Skeletal muscle satellite cell (primary cell): ENCODE measurements around the gene YWHAQ.

Experiments
- H3K27me3 ChIP-seq: 2 replicates; pipeline ENCODE4 v1.7.0; 2013; ENCODE audit warnings: low read length; ENCODE audit not compliant: control insufficient read depth, insufficient read depth
- H3K36me3 ChIP-seq: 2 replicates; pipeline ENCODE4 v1.7.0; 2013; ENCODE audit warnings: mild to moderate bottlenecking, control low read depth, low read length; ENCODE audit not compliant: insufficient read depth
- H3K4me1 ChIP-seq: 2 replicates; pipeline ENCODE4 v1.7.0; 2013; ENCODE audit warnings: low read length; ENCODE audit not compliant: control insufficient read depth, insufficient read depth
- H3K4me2 ChIP-seq: 2 replicates; pipeline ENCODE4 v1.7.0; 2013; ENCODE audit warnings: mild to moderate bottlenecking, low read length
- H3K4me3 ChIP-seq: 2 replicates; pipeline ENCODE4 v1.7.0; 2013; ENCODE audit warnings: low read length
- H3K9ac ChIP-seq: 2 replicates; pipeline ENCODE4 v1.7.0; 2013; ENCODE audit warnings: mild to moderate bottlenecking, low read depth, low read length, moderate library complexity
- H3K9me3 ChIP-seq: replicated peaks from 2 replicates; pipeline ENCODE4 v1.7.0; 2013; ENCODE audit warnings: mild to moderate bottlenecking, control low read depth, low read length

The YWHAQ gene

DNA sequence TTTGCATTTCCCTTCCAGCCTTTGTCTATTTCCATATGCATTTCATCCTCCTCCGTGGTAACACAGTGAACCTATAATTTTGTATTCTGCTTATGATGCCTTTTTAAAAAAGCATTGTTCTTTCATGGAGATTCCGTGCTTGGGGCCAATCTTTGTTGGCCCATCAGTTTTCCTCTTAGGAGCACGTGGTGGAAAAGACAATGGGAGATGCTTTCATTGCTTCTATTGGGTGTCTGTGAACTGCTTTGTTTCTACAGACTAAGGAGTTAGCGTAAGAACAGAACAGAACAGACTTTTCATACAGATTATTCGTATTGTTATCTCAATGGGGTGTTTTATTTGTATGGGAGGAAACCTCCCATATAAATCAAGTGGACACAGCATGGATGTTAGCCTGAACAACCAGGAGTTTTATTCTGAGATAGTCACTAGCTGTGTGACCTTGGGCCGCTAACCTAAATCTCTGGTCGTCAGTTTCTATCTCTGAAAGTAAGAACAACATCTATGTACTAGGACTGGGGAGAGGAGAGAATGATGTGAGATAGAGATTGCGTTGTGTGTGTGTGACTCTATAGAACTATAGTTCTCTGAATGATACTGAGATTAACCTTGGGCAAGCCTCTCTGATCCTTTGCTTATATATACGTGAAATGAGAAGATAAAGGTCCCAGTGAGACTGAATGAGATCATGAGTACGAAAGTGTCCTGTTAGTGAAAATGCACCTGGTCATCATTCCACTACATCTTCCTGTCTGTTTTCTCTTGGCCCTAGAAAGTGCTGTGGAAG lies 22.9 kb upstream of the YWHAQ start:
- no peaks in the 10 kb centered on the region for H3K36me3 ChIP-seq
- no peak overlapping the region for H3K9ac ChIP-seq
- H3K4me3 ChIP-seq: no peak overlapping the region
- peaks cover 44% of the 10 kb centered on the region for H3K4me1 ChIP-seq
- H3K27me3 ChIP-seq: peaks cover 7% of the 10 kb centered on the region
- H3K9me3 ChIP-seq: no peaks in the 10 kb centered on the region
- H3K4me2 ChIP-seq: no peak overlapping the region

DNA sequence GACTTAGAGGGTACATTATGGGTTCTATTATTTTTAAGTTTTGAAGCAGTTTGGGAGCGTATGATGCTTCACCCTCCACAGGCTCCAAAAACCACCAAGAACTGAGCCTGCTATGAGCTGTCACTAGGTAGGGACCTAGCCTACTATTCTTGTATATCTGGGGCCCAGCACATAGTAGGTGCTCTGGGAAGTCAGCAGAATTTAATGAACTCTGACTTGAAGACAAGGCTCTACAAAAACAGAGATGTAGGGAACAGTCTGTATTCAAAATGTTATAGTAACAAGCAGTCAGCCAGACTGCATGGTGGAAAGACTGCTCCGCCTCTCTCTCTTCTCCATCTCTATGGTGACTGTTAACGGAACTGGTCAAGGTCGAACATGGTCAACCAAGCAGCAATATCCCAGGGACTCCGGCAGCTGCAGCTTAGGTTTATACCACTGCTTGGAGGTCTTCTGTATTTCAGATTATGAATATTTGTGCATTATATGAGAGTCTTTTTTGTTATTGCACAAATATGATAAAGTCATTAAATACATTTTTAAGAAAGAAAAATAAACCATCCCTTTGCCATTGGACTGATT lies 22.2 kb upstream of the YWHAQ start:
- H3K36me3 ChIP-seq: no peaks in the 10 kb centered on the region
- H3K4me2 ChIP-seq: no peak overlapping the region
- H3K4me1 ChIP-seq: peaks cover 37% of the 10 kb centered on the region

DNA sequence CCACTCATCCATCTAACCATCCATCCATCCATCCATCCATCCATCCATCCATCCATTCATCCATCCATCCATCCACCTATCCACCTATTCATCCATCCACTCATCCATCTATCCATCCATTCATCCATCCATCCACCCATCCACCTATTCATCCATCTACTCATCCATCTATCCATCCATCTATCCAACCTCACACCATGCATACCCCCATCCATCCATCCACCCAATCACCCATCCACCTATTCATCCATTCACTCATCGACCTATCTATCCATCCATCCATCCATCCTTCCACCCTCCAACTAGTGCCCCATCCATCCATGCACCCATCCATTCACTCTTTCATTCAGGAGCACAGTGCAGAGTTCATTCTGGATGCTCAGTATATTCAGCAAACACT lies 21.5 kb upstream of the YWHAQ start:
- H3K9me3 ChIP-seq: no peaks in the 10 kb centered on the region
- H3K27me3 ChIP-seq: peaks cover 19% of the 10 kb centered on the region
- no peaks in the 10 kb centered on the region for H3K36me3 ChIP-seq

More for the DNA sequence above, 22.2 kb upstream of the YWHAQ start:
- H3K9ac ChIP-seq: no peak overlapping the region
- H3K4me3 ChIP-seq: no peak overlapping the region
- peaks cover 12% of the 10 kb centered on the region for H3K27me3 ChIP-seq
- no peaks in the 10 kb centered on the region for H3K9me3 ChIP-seq

DNA sequence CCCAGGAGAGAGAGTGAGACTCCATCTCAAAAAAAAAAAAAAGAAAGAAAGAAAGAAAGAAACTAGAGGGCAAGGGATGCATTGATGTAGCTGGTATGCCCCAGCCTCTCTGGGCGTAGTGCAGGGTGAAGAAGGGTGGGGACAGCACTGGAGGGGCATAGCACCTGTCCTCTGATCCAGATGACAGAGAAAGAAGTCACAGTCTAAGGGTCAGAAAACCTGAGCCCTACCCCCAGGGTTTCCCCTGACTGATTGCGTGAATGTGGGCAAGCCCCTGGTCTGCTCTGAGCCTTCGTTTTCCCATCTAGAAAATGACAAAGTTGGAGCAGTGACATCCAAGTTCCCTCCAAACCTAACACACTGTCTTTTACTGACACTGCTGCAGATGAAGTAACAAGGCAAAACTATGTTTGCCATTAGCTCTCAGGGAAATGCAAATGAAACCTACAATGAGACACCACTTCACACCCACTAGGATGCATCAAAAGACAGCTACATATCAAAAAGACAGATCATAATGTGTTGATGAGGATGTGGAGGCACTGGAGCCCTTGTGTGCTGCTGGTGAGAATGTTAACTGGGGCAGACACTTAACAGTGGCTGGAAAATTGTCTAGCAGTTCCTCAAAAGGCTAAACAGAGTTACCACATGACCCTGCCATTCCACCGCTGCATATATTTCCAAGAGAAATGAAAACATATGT lies 19.5 kb upstream of the YWHAQ start:
- Histone ChIP-seq H3K9ac (no peak overlapping the region), H3K9me3 (no peaks in the 10 kb centered on the region), H3K36me3 (no peaks in the 10 kb centered on the region), H3K4me3 (no peak overlapping the region), H3K4me2 (no peak overlapping the region), H3K27me3 (peaks cover 35% of the 10 kb centered on the region), H3K4me1 (peaks cover 12% of the 10 kb centered on the region)

More for the DNA sequence above, 21.5 kb upstream of the YWHAQ start:
- Histone ChIP-seq H3K4me2 (no peak overlapping the region), H3K9ac (no peak overlapping the region), H3K4me1 (peaks cover 30% of the 10 kb centered on the region), H3K4me3 (no peak overlapping the region)

DNA sequence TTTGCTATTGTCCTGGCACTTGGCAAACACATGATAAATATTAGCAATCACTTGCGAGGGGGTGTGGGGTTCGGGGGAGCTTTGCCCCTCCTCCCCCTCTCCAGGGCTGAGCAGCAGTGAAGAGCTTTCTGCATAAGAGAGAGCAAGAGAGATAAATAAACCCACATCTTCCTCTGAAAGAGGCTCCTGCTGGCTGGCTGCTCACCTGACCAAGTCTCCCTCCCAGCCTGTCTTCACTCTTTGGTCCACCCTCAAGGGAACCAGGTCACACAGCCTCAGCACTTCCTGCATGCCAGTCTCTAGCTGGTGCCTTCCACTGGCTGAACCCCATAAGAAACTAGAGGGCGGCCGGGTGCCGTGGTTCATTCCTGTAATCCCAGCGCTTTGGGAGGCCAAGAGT lies 18.5 kb upstream of the YWHAQ start:
- peaks cover 1% of the 10 kb centered on the region for H3K4me1 ChIP-seq
- H3K9ac ChIP-seq: no peak overlapping the region
- H3K9me3 ChIP-seq: no peaks in the 10 kb centered on the region
- no peaks in the 10 kb centered on the region for H3K36me3 ChIP-seq
- no peak overlapping the region for H3K4me3 ChIP-seq
- no peak overlapping the region for H3K4me2 ChIP-seq
- H3K27me3 ChIP-seq: peaks cover 35% of the 10 kb centered on the region

DNA sequence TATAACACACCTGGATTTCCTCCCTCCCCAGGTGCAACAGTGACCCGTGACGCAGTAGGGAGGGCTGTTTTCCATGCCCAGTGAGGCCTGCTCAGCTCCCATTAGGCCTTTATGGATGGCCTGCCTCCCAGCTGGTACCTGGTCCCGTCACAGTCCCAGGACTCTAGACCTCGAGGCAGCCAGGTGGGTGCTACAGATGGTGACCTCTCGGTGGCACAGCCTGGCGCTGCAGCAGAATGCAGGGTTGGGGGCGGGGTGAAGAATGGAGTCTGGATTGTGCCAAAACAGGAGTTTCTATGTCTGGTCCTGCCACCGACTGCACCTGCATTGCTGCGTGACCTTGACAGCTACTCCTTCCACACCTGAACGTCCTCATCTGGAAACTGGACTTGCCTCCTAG lies 18.0 kb upstream of the YWHAQ start:
- Histone ChIP-seq H3K9ac (no peak overlapping the region), H3K27me3 (peaks cover 35% of the 10 kb centered on the region), H3K9me3 (no peaks in the 10 kb centered on the region), H3K36me3 (no peaks in the 10 kb centered on the region), H3K4me1 (no peaks in the 10 kb centered on the region), H3K4me2 (no peak overlapping the region), H3K4me3 (no peak overlapping the region)

DNA sequence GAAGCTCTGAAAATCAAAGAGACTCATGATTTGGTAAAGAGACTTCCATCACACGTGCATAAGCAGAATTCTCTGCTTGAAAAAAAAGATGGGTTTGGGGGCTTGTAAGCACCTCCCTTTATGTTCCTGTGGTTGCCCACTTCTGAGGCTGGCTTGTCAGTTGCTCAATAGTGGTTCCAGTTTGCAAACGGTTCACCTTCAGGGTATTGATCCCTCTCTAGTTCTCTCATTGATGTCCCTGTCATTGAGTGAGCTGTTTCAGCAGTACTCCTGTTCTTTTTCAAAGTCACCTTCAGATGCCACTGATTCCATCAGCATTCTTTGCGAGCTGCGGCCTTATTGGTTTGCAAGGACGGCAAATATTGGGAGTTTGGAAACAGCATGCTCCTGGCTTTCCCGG lies 17.1 kb upstream of the YWHAQ start:
- H3K9me3 ChIP-seq: no peaks in the 10 kb centered on the region

DNA sequence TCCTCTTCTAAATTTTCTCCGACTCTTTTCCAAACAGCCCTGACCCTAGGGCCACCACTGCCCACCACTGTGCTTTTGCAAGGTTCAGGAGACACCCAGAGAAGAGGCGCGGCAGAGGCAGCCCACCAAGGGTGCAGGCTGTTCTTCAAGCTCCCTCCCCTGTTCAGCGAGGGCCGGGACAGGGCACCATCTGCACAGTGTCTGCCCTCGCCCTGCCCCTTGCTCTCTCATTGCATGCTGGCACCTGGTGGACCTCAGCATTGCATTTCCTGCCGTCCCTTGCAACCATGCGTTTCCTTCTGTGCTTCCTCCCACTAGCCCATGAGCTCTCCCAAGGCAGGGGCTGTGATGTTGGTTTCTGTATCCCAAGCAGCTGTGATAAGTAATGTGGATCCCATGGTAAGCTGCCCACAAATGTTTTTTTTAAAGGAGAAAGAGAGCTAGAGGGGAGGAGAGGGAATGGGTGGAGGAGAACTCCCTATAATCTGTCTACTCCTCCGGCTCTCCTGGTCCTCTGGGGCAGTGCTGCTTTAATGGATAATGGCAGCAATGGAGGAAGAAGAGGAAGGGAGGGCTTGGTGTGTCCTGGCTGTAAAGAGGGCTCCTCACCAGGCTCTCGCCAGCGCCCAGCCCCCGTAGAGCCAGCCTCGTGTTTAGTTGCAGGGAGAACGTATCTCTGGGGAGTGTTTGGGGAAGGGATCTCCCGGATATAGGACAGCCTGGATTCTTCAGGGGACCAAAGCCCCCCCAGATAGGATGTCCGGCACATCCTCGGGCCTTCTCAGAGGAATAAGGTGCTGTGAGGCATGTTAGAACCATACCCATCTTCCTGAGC lies 15.6 kb upstream of the YWHAQ start:
- Histone ChIP-seq H3K9ac (no peak overlapping the region), H3K4me2 (no peak overlapping the region), H3K36me3 (no peaks in the 10 kb centered on the region), H3K9me3 (no peaks in the 10 kb centered on the region), H3K4me1 (no peaks in the 10 kb centered on the region), H3K27me3 (peaks cover 35% of the 10 kb centered on the region), H3K4me3 (no peak overlapping the region)

More for the DNA sequence above, 17.1 kb upstream of the YWHAQ start:
- H3K4me3 ChIP-seq: no peak overlapping the region
- H3K27me3 ChIP-seq: peaks cover 35% of the 10 kb centered on the region
- no peak overlapping the region for H3K9ac ChIP-seq
- no peak overlapping the region for H3K4me2 ChIP-seq
- no peaks in the 10 kb centered on the region for H3K4me1 ChIP-seq
- H3K36me3 ChIP-seq: no peaks in the 10 kb centered on the region

DNA sequence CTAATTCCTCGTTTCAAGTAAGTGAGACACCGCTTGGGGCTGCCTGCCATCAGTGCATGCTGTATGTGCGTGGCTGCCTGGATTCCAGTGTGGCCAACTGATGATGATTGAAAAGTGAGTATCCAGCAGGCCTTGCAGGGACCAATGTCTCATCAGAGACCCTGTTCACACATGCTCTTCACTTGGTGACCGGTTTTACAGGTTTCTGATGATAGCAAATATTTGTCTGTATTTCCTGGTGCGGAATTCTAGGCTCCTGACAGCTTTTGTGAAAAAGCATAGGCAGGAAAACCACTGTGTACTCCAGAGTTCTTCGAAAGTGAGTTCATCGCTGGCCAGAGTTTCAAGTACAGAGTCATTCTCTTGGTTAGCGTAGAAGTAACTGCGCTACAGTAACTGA lies 13.8 kb upstream of the YWHAQ start:
- Histone ChIP-seq H3K4me3 (no peak overlapping the region), H3K36me3 (no peaks in the 10 kb centered on the region), H3K9ac (no peak overlapping the region), H3K9me3 (no peaks in the 10 kb centered on the region), H3K27me3 (peaks cover 28% of the 10 kb centered on the region), H3K4me2 (no peak overlapping the region), H3K4me1 (peaks cover 2% of the 10 kb centered on the region)

DNA sequence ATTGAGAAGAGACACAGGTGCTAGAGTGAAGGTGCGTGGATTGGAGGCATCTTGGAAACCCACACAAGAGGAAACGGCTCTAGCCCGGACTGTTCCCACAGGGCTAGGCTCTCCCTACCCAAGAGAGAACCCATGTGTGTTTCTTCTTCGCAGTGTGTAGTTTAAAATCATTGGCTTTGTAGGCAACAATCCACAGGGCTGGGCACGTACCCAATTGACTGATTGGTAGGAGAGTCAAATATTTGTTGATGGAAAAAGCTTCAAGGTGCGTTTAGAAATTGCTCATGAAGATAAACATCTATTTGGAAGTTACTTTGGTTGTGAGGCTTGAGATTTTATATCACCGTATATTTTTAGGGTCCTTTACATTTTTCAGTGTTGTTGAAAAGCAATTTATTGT lies 13.2 kb upstream of the YWHAQ start:
- H3K4me1 ChIP-seq: peaks cover 8% of the 10 kb centered on the region
- no peak overlapping the region for H3K9ac ChIP-seq
- no peak overlapping the region for H3K4me2 ChIP-seq
- H3K4me3 ChIP-seq: no peak overlapping the region
- no peaks in the 10 kb centered on the region for H3K9me3 ChIP-seq
- peaks cover 28% of the 10 kb centered on the region for H3K27me3 ChIP-seq
- H3K36me3 ChIP-seq: no peaks in the 10 kb centered on the region

DNA sequence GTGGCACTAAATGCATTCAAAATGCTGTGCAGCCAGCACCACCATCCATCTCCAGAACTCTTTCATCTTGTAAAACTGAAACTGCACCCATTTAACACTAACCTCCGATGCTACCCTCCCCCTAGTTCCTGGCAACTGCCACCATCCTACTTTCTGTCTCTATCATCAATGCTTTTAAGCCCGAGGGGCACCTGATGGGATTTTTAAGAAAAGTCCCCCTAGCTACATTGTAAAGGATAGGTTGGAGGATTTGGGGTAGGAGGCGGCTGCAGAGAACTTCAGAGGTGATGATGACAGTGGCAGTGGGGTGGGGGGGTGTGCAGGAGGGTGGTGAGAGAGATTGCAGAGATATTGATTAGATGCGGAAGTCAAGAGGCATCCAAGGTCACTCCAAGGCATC lies 10.8 kb upstream of the YWHAQ start:
- H3K9ac ChIP-seq: no peak overlapping the region
- no peak overlapping the region for H3K4me2 ChIP-seq
- H3K36me3 ChIP-seq: no peaks in the 10 kb centered on the region
- no peaks in the 10 kb centered on the region for H3K9me3 ChIP-seq
- peaks cover 30% of the 10 kb centered on the region for H3K4me1 ChIP-seq
- peaks cover 10% of the 10 kb centered on the region for H3K27me3 ChIP-seq
- H3K4me3 ChIP-seq: no peak overlapping the region
